ENCODE measurements around the gene DVL2.

- TF ChIP-seq EP300 (IDR thresholded peaks at IDR 0.05; ENCODE audit: low read depth) (no peak), CTCF (IDR thresholded peaks at IDR 0.05) (no peak), POLR2A (IDR thresholded peaks at IDR 0.05) (no peak)
Measured at GRCh38 chr17:7211491-7212273, 22.6 kb downstream of the DVL2 start.
